GM19043 (cell line): ENCODE data around the gene CHSY3.
"Not testable (repeated sequence)": the region's sequence is repeated elsewhere in the genome, so short reads cannot be mapped to it uniquely, and the experiment has no call there.

ENCODE experiments used
- ATAC-seq: cut with Tn5 transposase; IDR thresholded peaks from one replicate; pipeline ENCODE4 v1.9.1; 2021; ENCODE audit warnings: low read depth; ENCODE audit not compliant: unreplicated experiment

The CHSY3 gene

DNA sequence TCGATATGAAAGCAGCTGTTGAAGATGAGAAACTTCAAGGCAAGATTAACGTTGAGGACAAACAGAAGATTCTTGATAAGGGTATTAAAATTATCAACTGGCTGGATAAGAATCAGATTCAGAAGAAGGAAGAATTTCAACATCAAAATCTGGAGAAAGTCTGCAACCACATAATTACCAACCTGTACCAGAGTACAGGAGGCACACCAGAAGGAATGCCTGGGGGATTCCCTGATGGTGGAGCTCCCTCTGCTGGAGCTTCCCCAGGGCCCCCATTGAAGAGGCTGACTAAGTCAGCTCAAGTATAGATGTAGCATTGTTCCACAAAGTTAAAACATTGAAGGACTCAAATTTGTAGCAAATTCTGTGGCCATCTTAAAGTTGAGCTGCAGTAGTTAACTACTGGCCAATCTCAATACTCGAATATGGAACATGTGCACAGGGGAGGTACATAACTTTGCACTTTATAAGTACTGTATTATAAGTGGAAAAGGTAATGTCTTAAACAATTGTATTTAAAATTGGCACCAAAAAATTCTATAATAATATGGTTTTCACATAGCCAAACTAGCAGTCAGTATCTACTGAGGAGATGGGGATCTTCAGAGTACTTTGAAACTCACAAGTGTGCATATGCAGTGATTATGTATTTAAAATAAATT, 237.5 kb downstream of the CHSY3 start:
- ATAC-seq: peak; percentile 62

DNA sequence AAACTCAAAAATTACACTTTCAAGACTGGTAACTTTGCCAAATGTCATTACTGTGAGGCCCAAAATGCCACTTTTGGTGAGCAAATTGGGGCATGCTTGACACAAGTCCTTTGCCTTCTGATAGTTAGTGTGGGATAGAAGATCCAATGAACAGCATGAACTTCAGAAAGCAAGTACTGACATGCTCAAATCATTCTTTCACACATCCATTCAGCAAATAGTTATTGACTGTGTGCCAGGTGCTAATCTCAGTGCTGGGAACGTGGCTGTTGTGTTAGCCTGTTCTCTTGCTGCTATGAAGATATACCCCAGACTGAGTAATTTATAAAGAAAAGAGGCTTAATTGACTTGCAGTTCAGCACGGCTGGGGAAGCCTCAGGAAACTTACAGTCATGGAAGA, 247.0 kb downstream of the CHSY3 start:
- no peak for ATAC-seq

DNA sequence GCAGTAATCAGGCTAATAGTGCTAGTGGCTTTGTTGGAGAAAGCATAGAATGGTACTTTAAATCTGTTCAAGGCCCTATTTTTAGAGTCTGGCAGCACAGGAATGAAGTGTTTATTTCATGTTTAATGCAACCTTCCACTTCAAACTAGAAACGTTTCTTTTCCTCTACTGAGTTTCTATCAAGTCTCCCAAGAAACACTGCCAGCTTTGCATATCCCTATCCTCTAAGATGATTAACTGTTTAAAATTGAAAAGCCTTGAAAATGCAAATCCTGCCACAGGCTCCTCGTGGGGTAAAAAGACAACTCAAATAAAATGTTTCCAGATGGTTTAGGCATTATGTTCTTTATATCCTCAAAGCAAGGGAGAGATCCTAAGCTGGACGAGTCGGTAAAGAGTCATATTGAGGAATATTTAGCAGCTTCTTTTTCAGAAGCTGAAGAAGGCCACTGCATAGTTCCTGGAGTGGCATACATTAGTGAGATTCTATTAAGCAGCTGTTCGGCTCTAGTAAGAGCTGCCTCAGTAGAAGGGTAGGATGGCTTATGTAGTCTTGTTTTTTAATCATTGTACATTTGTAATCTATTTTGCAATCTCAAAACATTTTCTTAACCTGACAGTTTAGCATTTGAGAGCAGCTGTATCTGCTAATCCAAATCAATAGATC, 251.2 kb downstream of the CHSY3 start:
- ATAC-seq: no peak

DNA sequence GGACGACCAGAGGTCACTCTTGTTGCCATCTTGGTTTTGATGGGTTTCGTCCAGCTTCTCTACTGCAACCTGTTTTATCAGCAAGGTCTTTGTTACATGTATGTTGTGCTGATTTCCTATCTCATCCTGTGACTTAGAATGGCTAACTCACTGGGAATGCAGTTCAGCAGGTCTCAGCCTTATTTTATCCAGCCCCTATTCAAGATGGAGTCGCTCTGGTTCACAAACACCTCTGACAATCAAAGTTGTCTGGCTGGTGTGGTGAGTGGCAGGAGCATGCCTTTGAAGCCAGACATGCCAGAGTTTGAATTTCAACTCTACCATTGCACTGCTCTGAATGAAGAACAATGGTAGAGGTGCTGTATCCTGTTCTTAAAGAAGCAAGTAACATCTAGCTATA, 253.8 kb downstream of the CHSY3 start:
- ATAC-seq: no peak

DNA sequence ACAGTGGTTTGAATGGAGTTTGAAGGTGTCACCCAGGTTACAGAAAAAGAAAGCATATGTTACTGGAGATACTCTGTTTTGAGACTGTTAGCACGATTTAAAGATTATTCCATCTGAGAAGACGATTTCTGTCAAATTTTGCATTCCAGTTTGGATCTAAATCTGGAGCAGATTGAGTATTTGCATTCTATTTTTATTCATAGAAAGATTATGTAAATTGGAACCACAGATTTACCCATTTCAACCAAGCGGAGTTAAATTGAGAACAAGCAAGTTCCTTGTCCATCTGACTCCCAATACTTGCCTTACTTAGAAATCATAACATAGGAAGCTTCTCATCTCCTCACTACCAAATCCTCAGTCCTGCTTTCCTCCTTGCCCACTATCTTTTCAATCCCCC, 255.7 kb downstream of the CHSY3 start:
- no peak for ATAC-seq

GRCh38 chr5:130164966-130165365, 260.7 kb downstream of the CHSY3 start:
- ATAC-seq: no peak

DNA sequence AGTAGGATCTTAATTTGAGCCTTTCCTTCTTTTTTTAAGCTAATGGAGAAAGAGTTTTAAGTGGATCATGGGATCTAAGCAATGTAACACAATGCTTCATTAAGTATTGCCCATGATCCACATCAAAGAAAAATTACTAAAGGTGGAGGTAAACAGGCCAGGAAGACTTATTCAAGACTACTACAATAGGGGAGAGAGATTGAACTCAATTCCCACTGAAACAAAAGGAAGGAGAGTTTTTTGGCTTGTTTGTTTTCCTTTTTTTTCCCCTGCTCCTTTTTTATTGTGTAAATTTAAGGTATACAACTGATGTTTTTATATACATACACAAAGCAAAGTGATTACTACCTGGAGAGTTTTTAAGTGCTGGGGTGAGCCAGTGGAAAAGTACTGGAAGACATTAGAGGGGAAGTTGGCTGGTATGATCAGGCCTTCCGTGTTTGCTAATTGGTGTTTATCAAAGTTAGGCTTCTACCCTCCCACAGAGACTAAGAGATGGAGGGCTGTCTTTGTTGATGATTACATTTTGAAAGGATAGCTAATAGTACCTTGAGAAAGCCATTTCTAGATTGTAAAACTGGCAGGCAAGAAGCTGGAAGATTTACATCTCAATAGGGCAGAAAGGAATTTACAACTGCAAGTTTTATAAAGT, 262.7 kb downstream of the CHSY3 start:
- no peak for ATAC-seq

- no peak for ATAC-seq
Measured at GRCh38 chr5:130168211-130168610, 263.9 kb downstream of the CHSY3 start.

GRCh38 chr5:130171699-130172098, 267.4 kb downstream of the CHSY3 start:
- no peak for ATAC-seq

DNA sequence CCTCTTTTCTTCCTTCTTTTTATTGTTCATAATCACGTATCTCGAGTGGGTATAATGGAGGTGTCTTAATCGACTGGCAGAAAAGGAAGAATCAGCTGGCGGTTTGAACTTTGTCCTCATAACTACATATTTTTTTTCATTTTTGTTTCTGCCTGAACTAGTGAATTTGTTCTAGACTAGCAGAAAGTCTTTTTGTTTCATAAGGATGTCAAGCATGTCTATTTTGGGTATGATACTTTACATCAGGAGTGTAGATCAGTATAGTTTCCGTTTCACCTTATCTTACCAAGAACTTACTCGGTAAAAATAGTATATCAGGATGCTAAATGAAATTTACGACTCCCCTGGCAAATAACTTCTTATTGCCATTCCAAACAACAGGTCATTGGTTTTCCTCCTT, 278.9 kb downstream of the CHSY3 start:
- no peak for ATAC-seq

- no peak for ATAC-seq
Measured at GRCh38 chr5:130189961-130190360, 285.7 kb downstream of the CHSY3 start.

GRCh38 chr5:130198927-130199326, 294.7 kb downstream of the CHSY3 start:
- ATAC-seq: no peak

DNA sequence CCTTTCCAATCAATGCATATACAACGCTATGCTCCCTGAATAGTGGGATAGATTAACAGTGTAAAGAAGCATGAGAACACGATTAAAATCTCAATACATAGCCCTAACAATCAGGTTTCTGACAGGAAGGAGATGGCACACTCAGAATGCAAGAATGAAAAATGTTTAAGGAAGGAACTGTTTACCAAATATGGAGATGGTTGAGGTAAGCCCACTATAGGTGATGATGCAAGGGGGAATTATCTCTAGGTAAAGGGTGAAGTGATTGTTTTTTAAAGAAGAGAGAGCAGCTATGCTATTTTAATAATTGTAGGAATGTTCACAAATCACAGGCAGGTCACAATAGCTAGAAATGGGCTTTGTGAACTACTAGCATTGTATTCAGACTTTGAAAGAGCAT, 302.4 kb downstream of the CHSY3 start:
- ATAC-seq: no peak

- no peak for ATAC-seq
Measured at GRCh38 chr5:130213607-130214006, 309.3 kb downstream of the CHSY3 start.

GRCh38 chr5:130216286-130216685, 312.0 kb downstream of the CHSY3 start:
- ATAC-seq: no peak

GRCh38 chr5:130222573-130222972, 318.3 kb downstream of the CHSY3 start:
- ATAC-seq: no peak

DNA sequence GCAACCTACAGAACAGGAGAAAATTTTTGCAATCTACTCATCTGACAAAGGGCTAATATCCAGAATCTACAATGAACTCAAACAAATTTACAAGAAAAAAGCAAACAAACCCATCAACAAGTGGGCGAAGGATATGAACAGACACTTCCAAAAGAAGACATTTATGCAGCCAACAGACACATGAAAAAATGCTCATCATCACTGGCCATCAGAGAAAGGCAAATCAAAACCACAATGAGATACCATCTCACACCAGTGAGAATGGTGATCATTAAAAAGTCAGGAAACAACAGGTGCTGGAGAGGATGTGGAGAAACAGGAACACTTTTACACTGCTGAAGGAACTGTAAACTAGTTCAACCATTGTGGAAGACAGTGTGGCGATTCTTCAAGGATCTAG, 322.3 kb downstream of the CHSY3 start:
- ATAC-seq: not testable (repeated sequence)

DNA sequence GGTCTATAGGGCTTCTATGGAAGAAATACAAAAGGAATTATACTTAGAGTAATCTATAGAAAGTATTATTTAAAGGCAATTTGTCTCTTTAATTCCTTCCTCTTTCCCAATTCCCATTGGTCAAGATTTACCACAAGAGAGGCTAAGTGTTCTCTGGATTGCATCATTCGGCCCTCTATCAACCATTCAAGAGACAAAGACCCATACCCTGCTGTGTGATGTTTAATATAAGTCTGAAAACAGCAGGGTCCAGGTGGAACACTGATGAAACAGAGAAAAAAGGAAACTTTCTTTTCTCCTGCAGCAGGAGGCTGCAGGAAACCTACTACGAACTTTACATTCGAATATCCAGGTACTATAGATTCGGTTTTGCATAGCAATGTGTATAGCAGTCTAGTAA, 323.4 kb downstream of the CHSY3 start:
- no peak for ATAC-seq

DNA sequence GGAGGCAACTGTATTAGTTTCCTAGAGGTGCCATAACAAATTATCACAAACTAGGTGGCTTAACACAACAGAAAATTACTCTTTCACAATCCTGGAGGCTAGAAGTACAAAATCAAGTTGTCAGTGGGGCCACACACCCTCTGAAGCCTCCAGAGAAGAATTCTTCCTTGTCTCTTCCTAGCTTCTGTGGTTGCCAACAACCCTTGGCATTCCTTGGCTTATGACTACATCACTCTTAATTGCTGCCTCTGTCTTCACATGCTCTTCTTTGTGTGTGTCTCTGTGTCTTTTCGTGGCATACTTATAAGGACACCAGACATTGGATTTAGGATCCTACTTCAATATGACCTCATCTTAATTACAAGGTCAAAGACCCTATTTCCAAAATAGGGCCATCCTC, 327.5 kb downstream of the CHSY3 start:
- no peak for ATAC-seq

GRCh38 chr5:130234816-130235215, 330.6 kb downstream of the CHSY3 start:
- no peak for ATAC-seq
